Choroid plexus epithelial cell (primary cell): ENCODE results near the gene SIM1.

Experiments used
- DNase-seq: peaks from one replicate; pipeline ENCODE4 v3.0.0-alpha.2; 2010; ENCODE audit warnings: low read depth
- H3K4me3 ChIP-seq: 2 replicates; pipeline ENCODE4 v1.5.1; 2011; ENCODE audit warnings: low read depth, mild to moderate bottlenecking, control low read depth, low read length, moderate library complexity
- TF ChIP-seq, protein P1 (sequence below): conservative IDR thresholded peaks from 2 replicates; pipeline ENCODE4 v1.5.1; 2011; ENCODE audit warnings: low read depth, mild to moderate bottlenecking, control low read depth, inconsistent platforms, low read length, moderate library complexity

The SIM1 gene

DNA sequence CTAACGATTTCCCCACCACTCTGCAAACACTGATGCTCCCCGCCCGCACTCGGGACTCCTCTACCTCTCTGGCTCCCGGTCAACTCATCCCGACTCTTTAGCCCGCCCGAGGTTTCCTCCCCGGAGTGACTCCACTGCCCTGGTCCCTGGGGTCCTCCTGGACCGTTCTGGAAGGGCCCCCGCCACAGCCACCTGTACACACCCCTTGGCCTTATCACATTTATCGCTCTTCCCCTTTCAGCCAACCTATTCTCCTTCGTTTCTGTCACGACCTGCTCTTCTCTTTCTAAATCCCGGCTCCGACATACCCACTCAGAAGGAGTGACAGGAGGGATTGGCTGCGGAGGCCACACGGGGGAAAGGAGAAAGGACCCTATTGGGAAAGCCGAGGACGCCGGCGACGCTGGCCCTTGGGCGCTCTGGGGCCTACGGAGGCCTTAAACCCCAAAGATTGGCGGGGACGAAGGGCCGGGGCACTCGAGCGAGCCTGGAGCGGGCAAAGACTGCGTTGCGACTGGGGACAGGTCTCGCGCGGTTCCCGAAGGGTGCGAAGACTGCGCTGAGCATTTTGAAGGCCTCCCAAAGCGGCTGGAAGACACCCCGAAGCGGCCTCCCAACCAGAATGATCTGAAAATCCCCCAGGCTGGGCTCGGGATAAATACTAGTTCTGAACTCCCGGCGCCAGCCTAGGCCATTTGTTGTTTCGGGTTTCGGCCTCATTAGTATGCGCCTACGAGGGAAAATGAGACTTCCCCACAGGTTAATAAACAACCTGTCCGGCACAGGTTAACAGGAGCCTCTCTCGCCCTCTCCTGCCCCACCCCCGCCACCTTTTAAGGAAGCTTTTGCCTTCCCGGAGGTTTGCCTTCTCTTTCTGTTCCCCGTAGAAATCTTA, 9.2 kb downstream of the SIM1 start:
- H3K4me3 ChIP-seq, result no peak overlapping the region

DNA sequence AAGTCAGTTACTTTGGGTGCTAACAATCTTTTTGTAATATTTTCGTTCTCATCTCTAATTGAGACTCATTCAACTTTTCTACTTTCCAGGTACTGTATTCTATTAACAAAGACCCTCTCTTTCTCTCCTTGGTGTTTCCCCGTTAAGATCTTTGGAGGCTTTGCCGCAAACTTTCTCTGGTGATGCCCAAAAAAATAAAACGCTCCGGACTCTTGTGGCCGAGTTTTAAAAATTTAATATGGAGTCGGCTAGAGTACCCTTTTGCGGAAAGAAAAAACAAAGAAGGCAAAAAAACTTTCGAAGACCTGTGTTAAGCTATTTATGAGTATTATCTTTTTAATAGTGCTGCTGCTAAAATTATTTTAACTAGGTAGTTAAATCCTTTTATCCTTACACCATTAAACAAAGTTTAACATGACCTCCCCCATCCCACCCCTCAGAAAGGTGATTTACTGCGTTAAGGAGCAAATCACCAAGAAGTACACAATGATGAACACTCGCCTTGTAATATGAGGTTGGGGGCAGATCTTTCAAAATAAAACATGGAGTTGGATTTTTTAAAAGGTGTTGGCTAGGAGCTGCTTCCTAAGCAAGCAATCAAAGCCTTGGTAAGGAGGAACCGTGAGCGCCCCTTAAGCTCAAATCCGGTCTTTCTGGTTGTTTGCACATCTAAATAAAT, 10.0 kb downstream of the SIM1 start:
- H3K4me3 ChIP-seq, result no peak overlapping the region
- no peak for DNase-seq
- TF ChIP-seq, protein P1, sequence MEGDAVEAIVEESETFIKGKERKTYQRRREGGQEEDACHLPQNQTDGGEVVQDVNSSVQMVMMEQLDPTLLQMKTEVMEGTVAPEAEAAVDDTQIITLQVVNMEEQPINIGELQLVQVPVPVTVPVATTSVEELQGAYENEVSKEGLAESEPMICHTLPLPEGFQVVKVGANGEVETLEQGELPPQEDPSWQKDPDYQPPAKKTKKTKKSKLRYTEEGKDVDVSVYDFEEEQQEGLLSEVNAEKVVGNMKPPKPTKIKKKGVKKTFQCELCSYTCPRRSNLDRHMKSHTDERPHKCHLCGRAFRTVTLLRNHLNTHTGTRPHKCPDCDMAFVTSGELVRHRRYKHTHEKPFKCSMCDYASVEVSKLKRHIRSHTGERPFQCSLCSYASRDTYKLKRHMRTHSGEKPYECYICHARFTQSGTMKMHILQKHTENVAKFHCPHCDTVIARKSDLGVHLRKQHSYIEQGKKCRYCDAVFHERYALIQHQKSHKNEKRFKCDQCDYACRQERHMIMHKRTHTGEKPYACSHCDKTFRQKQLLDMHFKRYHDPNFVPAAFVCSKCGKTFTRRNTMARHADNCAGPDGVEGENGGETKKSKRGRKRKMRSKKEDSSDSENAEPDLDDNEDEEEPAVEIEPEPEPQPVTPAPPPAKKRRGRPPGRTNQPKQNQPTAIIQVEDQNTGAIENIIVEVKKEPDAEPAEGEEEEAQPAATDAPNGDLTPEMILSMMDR, result no peak

More for the DNA sequence above, 9.2 kb downstream of the SIM1 start:
- TF ChIP-seq, protein P1, result no peak
- no peak for DNase-seq

DNA sequence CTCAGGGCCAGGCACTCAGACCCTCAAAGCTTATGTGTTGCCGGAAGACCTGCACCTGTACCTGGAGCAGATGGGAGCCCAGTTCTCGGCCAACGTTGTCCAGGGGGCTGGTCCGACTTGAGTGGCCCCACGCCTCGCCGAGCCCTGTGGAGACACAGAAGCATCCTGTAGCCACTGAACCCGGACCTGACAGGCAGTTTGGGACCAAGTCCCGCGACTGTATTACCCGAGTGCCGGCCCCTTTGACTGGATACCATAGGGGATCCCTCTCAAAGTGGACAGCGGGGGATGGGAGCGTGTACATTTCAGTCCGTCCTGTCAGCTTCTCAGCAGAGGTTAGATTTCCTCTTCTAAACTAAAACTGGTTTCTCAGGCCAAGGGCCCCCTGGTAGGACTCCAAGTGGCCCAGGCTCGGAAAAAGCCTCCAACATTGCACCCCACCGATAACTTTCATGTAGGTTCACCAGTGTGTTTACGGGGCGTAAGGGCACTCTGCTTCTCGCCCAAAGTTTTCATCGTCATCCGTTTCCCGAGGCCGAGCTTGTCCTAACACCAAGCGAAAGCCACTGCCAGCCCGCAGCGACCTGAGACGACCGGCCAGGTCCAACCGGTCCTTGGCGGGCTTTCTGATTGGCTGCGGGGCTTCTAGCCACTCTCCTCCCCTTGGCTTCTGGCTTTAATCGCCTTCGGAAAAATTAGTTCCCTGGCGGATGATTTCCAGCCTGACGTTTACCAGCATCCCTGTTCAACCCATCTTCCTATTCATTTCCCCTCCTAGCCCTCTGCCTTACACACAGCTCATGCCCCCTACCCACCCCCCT, 10.8 kb downstream of the SIM1 start:
- DNase-seq, result no peak
- TF ChIP-seq, protein P1, result no peak
- no peak overlapping the region for H3K4me3 ChIP-seq

DNA sequence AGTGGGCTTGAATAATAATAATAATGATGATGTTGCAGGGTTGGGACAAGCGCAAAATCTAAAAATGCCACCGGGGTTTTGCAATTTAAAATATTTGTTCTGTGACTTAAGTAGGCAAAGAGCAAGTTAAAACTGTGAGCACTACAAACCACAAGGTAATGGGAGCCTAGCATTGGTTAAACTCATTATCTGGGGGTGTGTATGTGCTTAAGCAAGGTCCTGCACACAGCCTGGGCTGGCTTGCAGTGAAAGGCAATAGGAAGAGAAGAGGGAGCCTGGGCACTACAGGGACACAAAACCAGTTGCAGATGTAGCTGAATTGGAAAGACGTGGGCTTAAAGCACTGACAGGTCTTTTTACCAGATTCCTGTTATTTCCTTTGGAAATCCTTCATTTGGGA, 11.7 kb downstream of the SIM1 start:
- TF ChIP-seq, protein P1, result no peak
- no peak for DNase-seq
- H3K4me3 ChIP-seq, result no peak overlapping the region

DNA sequence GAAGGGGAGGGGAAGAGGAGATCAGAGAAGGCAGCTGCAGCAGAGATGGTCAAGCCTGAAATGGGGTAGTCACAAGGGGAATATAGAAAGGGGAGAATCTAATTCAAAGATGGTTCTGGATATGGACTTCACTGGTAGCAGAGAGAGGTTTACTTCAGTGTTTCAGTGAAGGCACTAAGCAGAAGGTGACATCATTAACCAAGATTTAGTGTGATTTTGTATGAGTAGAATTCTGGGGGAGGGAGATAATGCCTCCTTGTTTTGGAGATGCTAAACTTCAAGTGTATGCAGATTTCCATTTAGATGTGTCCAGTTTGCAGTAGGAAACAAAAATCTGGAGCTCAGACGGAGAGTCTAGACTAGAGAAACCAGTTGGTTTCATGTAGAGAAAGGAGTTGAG, 13.1 kb downstream of the SIM1 start:
- TF ChIP-seq, protein P1, result no peak
- H3K4me3 ChIP-seq, result no peak overlapping the region
- DNase-seq, result no peak

DNA sequence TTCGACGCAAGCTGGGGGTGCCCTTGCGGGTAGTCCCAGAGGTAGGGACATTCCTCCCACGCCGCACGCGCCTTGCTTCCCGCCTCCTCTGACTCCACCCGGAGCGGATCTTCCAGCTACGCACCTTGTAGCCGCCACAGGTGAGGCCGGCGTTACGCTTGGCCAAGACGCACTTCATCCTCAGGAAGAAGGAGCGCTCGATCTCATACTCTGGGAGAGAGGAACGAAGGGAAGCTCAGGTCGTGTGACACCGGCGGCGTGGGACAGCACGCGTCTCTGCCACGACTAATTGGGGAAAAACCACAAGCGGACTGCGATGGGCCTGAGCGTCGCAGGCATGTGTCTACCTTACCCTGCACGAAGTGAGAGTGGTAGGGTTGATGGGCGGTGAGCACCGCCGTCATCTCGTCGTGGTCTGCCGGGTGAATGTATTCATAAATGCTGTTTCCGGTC, 15.5 kb downstream of the SIM1 start:
- no peak overlapping the region for H3K4me3 ChIP-seq
- TF ChIP-seq, protein P1, result no peak
- DNase-seq, result no peak
